ENCODE measurements around the gene PKP1. TPM values are rescaled to one million over a fixed set of nuclear protein-coding genes. Genes with fewer than 3 reads are reported as not detected.

The PKP1 gene
- total and polyA plus RNA-seq, 2 experiments from 2014 or later: 0.19 to 0.83 TPM

GRCh38 chr1:201365251-201365650 lies 81.9 kb downstream of the PKP1 start (continued):
- no peak for TF ChIP-seq ZNF462 (CRISPR knock-in tag; IDR thresholded peaks at IDR 0.05)
- no peak for TF ChIP-seq ZNF114 (CRISPR knock-in tag; IDR thresholded peaks at IDR 0.05)
- no peak for TF ChIP-seq ZNF331 (CRISPR knock-in tag; IDR thresholded peaks at IDR 0.05; ENCODE audit: low read depth)
- no peak for TF ChIP-seq EZH2phosphoT487 (IDR thresholded peaks at IDR 0.05; ENCODE audit: unreplicated experiment)
- no peak for TF ChIP-seq POLR2AphosphoS5 (IDR thresholded peaks at IDR 0.05; ENCODE audit: low read depth)
- no peak for TF ChIP-seq STAT1 (IDR thresholded peaks at IDR 0.05; ENCODE audit: unreplicated experiment)
- TF ChIP-seq CTCF (conservative IDR thresholded peaks at IDR 0.05; ENCODE audit: low read depth in 2 of 2): no peak
- TF ChIP-seq EZH2 (IDR thresholded peaks at IDR 0.05; ENCODE audit: low read depth, unreplicated experiment): no peak
- no peak for TF ChIP-seq CREB1 (CRISPR knock-in tag; IDR thresholded peaks at IDR 0.05; ENCODE audit: low read depth)

- Histone ChIP-seq H3K36me3 (ENCODE audit: insufficient read depth) (no peaks in the 10 kb centered on the region), H3K9me2 (ENCODE audit: insufficient read depth) (no peaks in the 10 kb centered on the region), H4K20me1 (replicated peaks; ENCODE audit: insufficient read depth) (no peaks in the 10 kb centered on the region), H3K27ac (ENCODE audit: low read depth) (no peak overlapping the region), H3K4me2 (no peak overlapping the region), H3F3A (replicated peaks; ENCODE audit: low read depth) (no peaks in the 10 kb centered on the region), H3K4me3 (no peak overlapping the region), H3K27me3 (ENCODE audit: insufficient read depth) (no peaks in the 10 kb centered on the region), H2AFZ (no peak overlapping the region), H3K4me1 (ENCODE audit: insufficient read depth) (peaks cover 9% of the 10 kb centered on the region), H3K79me2 (replicated peaks; ENCODE audit: insufficient read depth) (no peaks in the 10 kb centered on the region)
- ATAC-seq (no peak), DNase-seq (ENCODE audit: low spot score) (no peak)
- peaks cover 20% of the 10 kb centered on the region for H3K27me3 Mint-ChIP-seq (ENCODE audit: insufficient read depth, low read depth, poor library complexity)
- H3K4me1 Mint-ChIP-seq: peaks cover 17% of the 10 kb centered on the region
- H3K27ac Mint-ChIP-seq: no peak overlapping the region
- TF ChIP-seq ETS1 (IDR thresholded peaks at IDR 0.05) (no peak), POLR2AphosphoS5 (IDR thresholded peaks at IDR 0.05; ENCODE audit: low read depth) (no peak), STAT1 (IDR thresholded peaks at IDR 0.05; ENCODE audit: unreplicated experiment) (no peak)
- H3K36me3 Mint-ChIP-seq (ENCODE audit: low read depth): no peaks in the 10 kb centered on the region
- H3K4me3 Mint-ChIP-seq: no peak overlapping the region
- H3K9me3 Mint-ChIP-seq: no peaks in the 10 kb centered on the region
Observed at GRCh38 chr1:201366696-201367095, 83.4 kb downstream of the PKP1 start.
